ENCODE results near the gene HOXC10.

DNA sequence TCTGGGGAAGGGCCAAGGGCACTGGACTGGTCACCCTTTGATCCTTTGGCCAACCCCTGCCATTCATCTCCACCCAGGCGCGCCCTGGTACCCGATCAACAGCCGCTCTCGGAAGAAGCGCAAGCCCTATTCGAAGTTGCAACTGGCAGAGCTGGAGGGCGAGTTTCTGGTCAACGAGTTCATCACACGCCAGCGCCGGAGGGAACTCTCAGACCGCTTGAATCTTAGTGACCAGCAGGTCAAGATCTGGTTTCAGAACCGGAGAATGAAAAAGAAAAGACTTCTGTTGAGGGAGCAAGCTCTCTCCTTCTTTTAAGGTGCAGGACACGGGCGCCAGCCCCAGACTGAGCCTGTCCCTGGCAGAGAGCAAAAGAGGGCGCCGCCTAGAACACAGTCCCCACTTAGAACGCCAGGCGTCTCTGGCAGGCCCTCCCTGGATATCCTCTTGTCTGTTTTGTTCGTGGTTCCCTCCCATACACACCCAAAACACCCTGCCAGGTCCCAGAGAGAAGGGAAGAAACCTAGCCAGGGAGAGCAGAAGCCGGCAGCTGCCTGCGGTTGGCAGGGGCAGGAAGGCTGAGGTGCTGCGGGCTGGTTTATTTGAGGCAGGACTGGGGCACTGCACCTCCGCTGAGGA, 28.6 kb upstream of the HOXC10 start:
- TF ChIP-seq, protein P1, sequence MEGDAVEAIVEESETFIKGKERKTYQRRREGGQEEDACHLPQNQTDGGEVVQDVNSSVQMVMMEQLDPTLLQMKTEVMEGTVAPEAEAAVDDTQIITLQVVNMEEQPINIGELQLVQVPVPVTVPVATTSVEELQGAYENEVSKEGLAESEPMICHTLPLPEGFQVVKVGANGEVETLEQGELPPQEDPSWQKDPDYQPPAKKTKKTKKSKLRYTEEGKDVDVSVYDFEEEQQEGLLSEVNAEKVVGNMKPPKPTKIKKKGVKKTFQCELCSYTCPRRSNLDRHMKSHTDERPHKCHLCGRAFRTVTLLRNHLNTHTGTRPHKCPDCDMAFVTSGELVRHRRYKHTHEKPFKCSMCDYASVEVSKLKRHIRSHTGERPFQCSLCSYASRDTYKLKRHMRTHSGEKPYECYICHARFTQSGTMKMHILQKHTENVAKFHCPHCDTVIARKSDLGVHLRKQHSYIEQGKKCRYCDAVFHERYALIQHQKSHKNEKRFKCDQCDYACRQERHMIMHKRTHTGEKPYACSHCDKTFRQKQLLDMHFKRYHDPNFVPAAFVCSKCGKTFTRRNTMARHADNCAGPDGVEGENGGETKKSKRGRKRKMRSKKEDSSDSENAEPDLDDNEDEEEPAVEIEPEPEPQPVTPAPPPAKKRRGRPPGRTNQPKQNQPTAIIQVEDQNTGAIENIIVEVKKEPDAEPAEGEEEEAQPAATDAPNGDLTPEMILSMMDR (conservative IDR thresholded peaks at IDR 0.05; ENCODE audit: low read length), result peak; percentile 46
- TF ChIP-seq EZH2phosphoT487 (IDR thresholded peaks at IDR 0.05; ENCODE audit: borderline replicate concordance), result no peak

All from Loucy (cell line).